OCI-LY1 (cell line): Measurements from ENCODE around the gene MAPK8IP1.
A peak's percentile ranks its signal among the peaks of the same experiment; 100 is the strongest.

Source experiments
- H2AFZ ChIP-seq: fragments of 200-600 bp; sonication (generic), shearing (Covaris generic); 2 replicates; pipeline ENCODE4 v1.6.0; 2014; ENCODE audit warnings: antibody characterized with exemption, mild to moderate bottlenecking, low read length
- H3F3A ChIP-seq: fragments of 200-600 bp; sonication (generic), shearing (Covaris generic); 2 replicates; pipeline ENCODE4 v1.6.0; 2014; ENCODE audit warnings: mild to moderate bottlenecking, antibody characterized with exemption, low read length, moderate library complexity; ENCODE audit not compliant: insufficient read depth
- H3K27ac ChIP-seq: fragments of 200-600 bp; sonication (generic); 2 replicates; pipeline ENCODE4 v1.5.1; 2014; ENCODE audit warnings: low read length, mixed run types, mild to moderate bottlenecking, low read depth; ENCODE audit not compliant: poor library complexity, severe bottlenecking
- H3K27me3 ChIP-seq: fragments of 200-600 bp; sonication (generic); 2 replicates; pipeline ENCODE4 v1.6.0; 2014; ENCODE audit warnings: antibody characterized with exemption, mild to moderate bottlenecking, low read length, moderate library complexity; ENCODE audit not compliant: insufficient read depth
- H3K36me3 ChIP-seq: fragments of 200-600 bp; sonication (generic); 2 replicates; pipeline ENCODE4 v1.6.1; 2014; ENCODE audit warnings: mild to moderate bottlenecking, antibody characterized with exemption, low read length, moderate library complexity, mixed read lengths; ENCODE audit not compliant: insufficient read depth
- H3K4me1 ChIP-seq: fragments of 200-600 bp; sonication (generic); 2 replicates; pipeline ENCODE4 v1.5.1; 2014; ENCODE audit warnings: mild to moderate bottlenecking, low read length, moderate library complexity; ENCODE audit not compliant: insufficient read depth, severe bottlenecking
- H3K4me2 ChIP-seq: fragments of 200-600 bp; sonication (generic), shearing (Covaris generic); 2 replicates; pipeline ENCODE4 v1.6.1; 2014; ENCODE audit warnings: low read length
- H3K4me3 ChIP-seq: fragments of 200-600 bp; sonication (generic); 2 replicates; pipeline ENCODE4 v1.5.1; 2014; ENCODE audit warnings: low read length, low read depth, mild to moderate bottlenecking, mixed read lengths; ENCODE audit not compliant: poor library complexity, severe bottlenecking
- H3K79me2 ChIP-seq: fragments of 200-600 bp; shearing (Covaris generic); 2 replicates; pipeline ENCODE4 v1.6.1; 2016; ENCODE audit warnings: mixed run types, low read length, mixed read lengths; ENCODE audit not compliant: insufficient read depth
- H3K9ac ChIP-seq: fragments of 200-600 bp; sonication (generic), shearing (Covaris generic); 2 replicates; pipeline ENCODE4 v1.6.1; 2014; ENCODE audit warnings: mild to moderate bottlenecking, low read length, mixed read lengths
- H3K9me2 ChIP-seq: fragments of 200-600 bp; sonication (generic), shearing (Covaris generic); 2 replicates; pipeline ENCODE4 v1.6.1; 2014; ENCODE audit warnings: low read depth, mild to moderate bottlenecking, low read length, mixed read lengths
- H3K9me3 ChIP-seq: fragments of 200-600 bp; shearing (Covaris generic); 2 replicates; pipeline ENCODE4 v1.6.1; 2014; ENCODE audit warnings: low read length, mixed read lengths
- H4K20me1 ChIP-seq: fragments of 200-600 bp; sonication (generic), shearing (Covaris generic); 2 replicates; pipeline ENCODE4 v1.6.0; 2016; ENCODE audit warnings: mild to moderate bottlenecking, low read length; ENCODE audit not compliant: insufficient read depth
- CTCF ChIP-seq: fragments of 200-600 bp; sonication (generic), shearing (Covaris generic); IDR thresholded peaks from 2 replicates; pipeline ENCODE4 v1.5.1; 2017; ENCODE audit warnings: mild to moderate bottlenecking, antibody characterized with exemption, low read length, moderate library complexity, mixed read lengths
- EZH2 ChIP-seq: fragments of 200-600 bp; sonication (generic), shearing (Covaris generic); IDR thresholded peaks from 2 replicates; pipeline ENCODE4 v1.8.0; 2017; ENCODE audit warnings: borderline replicate concordance, mixed run types, mild to moderate bottlenecking, antibody characterized with exemption, low read length, moderate library complexity, mixed read lengths

MAPK8IP1 gene

GRCh38 chr11:45843158-45843924 is 42.1 kb upstream of the MAPK8IP1 start:
- Histone ChIP-seq H3K9me2 (no peaks in the 10 kb centered on the region), H3K9me3 (no peaks in the 10 kb centered on the region), H4K20me1 (no peaks in the 10 kb centered on the region), H3K4me2 (peak overlapping the region; percentile 68), H3K9ac (peak overlapping the region; percentile 36), H3F3A (no peaks in the 10 kb centered on the region), H3K79me2 (peaks cover 3% of the 10 kb centered on the region; the same call in 1 of the 2 replicates), H3K27ac (no peak overlapping the region), H2AFZ (peak overlapping the region; percentile 91), H3K4me1 (peaks cover 21% of the 10 kb centered on the region), H3K4me3 (peak overlapping the region; percentile 46), H3K36me3 (no peaks in the 10 kb centered on the region), H3K27me3 (no peaks in the 10 kb centered on the region)
- TF ChIP-seq EZH2, result no peak
- TF ChIP-seq CTCF, result peak; percentile 94

- Histone ChIP-seq H3K9ac (no peak overlapping the region), H3K4me1 (peaks cover 31% of the 10 kb centered on the region), H2AFZ (no peak overlapping the region), H3K9me2 (no peaks in the 10 kb centered on the region), H3K27me3 (no peaks in the 10 kb centered on the region), H3K9me3 (no peaks in the 10 kb centered on the region), H4K20me1 (0 out of 2 replicates have a peak, but pooled peaks cover 2% of the 10 kb centered on the region), H3K36me3 (no peaks in the 10 kb centered on the region), H3K79me2 (peaks cover 13% of the 10 kb centered on the region), H3K4me3 (no peak overlapping the region), H3K27ac (no peak overlapping the region), H3K4me2 (no peak overlapping the region), H3F3A (no peaks in the 10 kb centered on the region)
- TF ChIP-seq EZH2 (no peak), CTCF (no peak)
Measured at GRCh38 chr11:45844822-45845578, 40.5 kb upstream of the MAPK8IP1 start.

- H3K79me2 ChIP-seq, result peaks cover 20% of the 10 kb centered on the region
- TF ChIP-seq EZH2 (no peak), CTCF (no peak)
- no peaks in the 10 kb centered on the region for H3K27me3 ChIP-seq
- peak overlapping the region; percentile 84 for H3K4me3 ChIP-seq
- no peak overlapping the region for H3K27ac ChIP-seq
- H3K9me2 ChIP-seq, result no peaks in the 10 kb centered on the region
- H3K4me1 ChIP-seq, result peaks cover 31% of the 10 kb centered on the region
- no peaks in the 10 kb centered on the region for H3F3A ChIP-seq
- 0 out of 2 replicates have a peak, but pooled peaks cover 2% of the 10 kb centered on the region for H4K20me1 ChIP-seq
- no peaks in the 10 kb centered on the region for H3K9me3 ChIP-seq
- no peak overlapping the region for H3K9ac ChIP-seq
- peak overlapping the region; percentile 81 for H3K4me2 ChIP-seq
- H3K36me3 ChIP-seq, result no peaks in the 10 kb centered on the region
- peak overlapping the region; percentile 58; the same call in 1 of the 2 replicates for H2AFZ ChIP-seq
Measured at GRCh38 chr11:45846174-45846675, 39.2 kb upstream of the MAPK8IP1 start.
